Measurements from ENCODE around the gene XYLT1. TPM values are rescaled to one million over a fixed set of nuclear protein-coding genes. Genes with fewer than 3 reads are reported as not detected.

Gene XYLT1
- total RNA-seq, 4 donors from 2014 or later: 5.6 to 14.9 (median 10.8) TPM

DNA sequence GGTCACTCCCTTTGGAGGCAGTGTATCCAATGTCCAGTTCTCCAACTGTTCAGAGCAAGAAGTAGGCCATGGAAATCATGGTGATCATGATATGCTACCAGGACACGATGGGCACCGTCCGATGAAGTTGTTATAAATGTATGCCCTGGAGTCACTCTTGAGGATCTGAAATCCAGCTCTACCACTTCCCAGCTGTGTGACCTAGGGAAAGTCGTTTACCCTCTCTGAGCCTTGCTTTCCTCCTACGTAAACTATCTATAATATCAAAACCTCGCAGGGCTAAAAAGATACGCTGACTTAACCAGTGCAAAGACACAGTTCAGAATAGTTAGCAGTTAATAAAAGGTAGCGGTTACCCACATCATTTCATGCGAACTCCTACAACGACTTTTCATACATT is 194.2 kb downstream of the XYLT1 start:
- DNase-seq: no peak
- WGBS, 2 donors: 95 to 98% methylated on average over 10 of the region's 10 CpGs
- intact Hi-C loops (cut with DNase I): no loop called here
- H3K4me3 ChIP-seq (replicated peaks in 1 of 3): no peak overlapping the region
- H3K36me3 ChIP-seq: no peaks in the 10 kb centered on the region
- no peak overlapping the region for H3K27ac ChIP-seq
- peaks cover 8 to 21% of the 10 kb centered on the region in 2 donors for H3K4me1 ChIP-seq
- no peak for TF ChIP-seq POLR2A (IDR thresholded peaks at IDR 0.05)
- TF ChIP-seq, protein P1, sequence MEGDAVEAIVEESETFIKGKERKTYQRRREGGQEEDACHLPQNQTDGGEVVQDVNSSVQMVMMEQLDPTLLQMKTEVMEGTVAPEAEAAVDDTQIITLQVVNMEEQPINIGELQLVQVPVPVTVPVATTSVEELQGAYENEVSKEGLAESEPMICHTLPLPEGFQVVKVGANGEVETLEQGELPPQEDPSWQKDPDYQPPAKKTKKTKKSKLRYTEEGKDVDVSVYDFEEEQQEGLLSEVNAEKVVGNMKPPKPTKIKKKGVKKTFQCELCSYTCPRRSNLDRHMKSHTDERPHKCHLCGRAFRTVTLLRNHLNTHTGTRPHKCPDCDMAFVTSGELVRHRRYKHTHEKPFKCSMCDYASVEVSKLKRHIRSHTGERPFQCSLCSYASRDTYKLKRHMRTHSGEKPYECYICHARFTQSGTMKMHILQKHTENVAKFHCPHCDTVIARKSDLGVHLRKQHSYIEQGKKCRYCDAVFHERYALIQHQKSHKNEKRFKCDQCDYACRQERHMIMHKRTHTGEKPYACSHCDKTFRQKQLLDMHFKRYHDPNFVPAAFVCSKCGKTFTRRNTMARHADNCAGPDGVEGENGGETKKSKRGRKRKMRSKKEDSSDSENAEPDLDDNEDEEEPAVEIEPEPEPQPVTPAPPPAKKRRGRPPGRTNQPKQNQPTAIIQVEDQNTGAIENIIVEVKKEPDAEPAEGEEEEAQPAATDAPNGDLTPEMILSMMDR (IDR thresholded peaks at IDR 0.05): no peak
- no peaks in the 10 kb centered on the region for H3K9me3 ChIP-seq
- no peaks in the 10 kb centered on the region for H3K27me3 ChIP-seq

DNA sequence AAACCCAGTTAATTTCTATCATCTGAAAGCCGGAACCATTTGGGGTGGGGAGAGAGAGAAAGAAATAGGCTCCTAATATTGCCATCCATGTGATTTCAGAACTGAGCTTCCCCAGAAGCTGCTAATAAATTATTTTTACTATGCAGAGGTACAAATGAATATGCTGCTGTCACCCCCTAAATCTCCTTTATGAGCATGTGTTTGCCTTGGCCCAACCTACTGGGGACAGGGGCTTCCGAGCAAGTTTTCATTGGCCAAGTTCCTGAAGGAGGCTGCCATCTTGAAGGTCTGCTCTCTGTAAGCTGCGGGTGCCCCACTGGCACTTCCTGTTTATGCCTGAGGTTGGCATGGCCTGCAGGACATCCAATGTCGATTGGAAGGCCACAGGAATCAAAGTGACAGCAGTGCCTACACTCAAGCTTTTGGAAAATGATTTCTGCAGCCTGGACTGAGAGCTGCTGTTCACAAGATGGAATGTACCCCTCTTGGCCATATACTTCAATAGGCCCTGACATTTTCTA is 194.7 kb downstream of the XYLT1 start:
- 77 to 88% methylated on average over 4 of the region's 4 CpGs for WGBS, 2 donors
- Histone ChIP-seq H3K4me3 (replicated peaks in 1 of 3) (no peak overlapping the region), H3K9me3 (no peaks in the 10 kb centered on the region), H3K27ac (no peak overlapping the region), H3K36me3 (no peaks in the 10 kb centered on the region), H3K4me1 (peaks cover 11 to 24% of the 10 kb centered on the region in 2 donors), H3K27me3 (no peaks in the 10 kb centered on the region)
- no peak for DNase-seq
- intact Hi-C loops (cut with DNase I): no loop called here
- TF ChIP-seq, protein P1 (IDR thresholded peaks at IDR 0.05): no peak
- no peak for TF ChIP-seq POLR2A (IDR thresholded peaks at IDR 0.05)

DNA sequence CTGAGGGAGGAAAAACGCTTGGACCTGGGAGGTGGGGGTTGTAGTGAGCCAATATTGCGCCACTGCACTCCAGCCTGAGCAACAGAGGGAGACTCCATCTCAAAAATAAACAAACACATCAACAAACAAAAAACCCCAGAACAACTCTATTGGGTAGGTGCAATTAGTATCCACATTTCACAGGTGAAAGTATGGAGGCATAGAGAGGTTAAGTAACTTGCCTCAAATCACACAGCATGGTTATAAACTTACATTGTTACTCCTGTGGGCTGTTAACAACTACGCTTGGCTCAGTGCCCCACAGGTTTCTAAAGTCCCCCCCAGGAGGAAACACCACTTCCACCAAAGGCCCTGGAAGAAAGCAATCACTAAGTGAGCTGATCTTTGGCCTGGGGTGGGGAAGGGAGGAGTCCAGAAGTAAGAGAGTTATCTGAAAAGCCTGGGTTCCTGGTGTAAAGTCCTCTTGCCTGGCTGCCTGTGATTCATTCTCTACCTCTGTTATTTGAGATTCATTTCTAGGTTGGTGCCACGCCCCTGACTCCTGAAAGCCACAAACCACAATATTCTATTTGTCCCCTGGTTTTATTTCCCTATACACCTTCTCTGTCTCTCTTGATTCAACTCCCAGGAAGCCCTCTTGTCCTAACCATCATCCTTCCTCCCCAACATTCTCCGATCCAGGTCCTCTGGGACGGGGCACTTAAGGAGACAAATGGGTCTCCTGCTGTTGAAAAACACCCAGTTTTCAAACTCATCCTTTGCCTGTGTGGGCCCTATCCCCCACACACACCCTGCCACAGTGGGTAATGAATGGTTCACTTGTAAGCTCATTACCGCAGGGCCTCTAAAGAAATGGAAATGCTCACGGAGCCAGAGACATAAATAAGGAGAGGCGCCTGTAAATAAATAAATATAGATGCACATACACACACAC is 195.4 kb downstream of the XYLT1 start:
- TF ChIP-seq, protein P1 (IDR thresholded peaks at IDR 0.05): no peak
- TF ChIP-seq POLR2A (IDR thresholded peaks at IDR 0.05): no peak
- 95 to 97% methylated on average over 9 of the region's 9 CpGs for WGBS, 2 donors
- Histone ChIP-seq H3K4me3 (replicated peaks in 1 of 3) (no peak overlapping the region), H3K9me3 (no peaks in the 10 kb centered on the region), H3K27me3 (no peaks in the 10 kb centered on the region), H3K36me3 (no peaks in the 10 kb centered on the region), H3K4me1 (peaks cover 11 to 30% of the 10 kb centered on the region in 2 donors), H3K27ac (no peak overlapping the region)
- DNase-seq: no peak
- intact Hi-C loops (cut with DNase I): no loop called here

DNA sequence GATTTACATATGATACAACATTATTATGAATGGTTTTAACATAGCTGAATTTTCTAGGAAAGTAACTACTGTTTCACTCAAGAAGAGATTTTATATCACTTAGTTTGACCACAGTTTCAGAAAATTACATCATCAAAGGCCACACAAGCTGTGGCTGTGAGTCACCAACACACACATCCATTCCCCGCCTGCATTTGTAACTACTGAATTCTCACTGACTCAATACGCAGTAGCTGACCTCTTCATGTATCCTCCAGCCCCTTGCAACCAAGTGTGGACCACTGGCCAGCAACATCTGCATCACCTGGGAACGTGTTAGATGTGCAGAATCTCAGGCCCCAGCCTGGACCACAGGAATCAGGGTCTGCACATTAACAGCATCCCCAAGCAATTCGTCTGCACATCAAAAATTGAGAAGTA is 197.6 kb downstream of the XYLT1 start:
- Histone ChIP-seq H3K4me1 (peaks cover 6 to 17% of the 10 kb centered on the region in 2 donors), H3K27me3 (no peaks in the 10 kb centered on the region), H3K27ac (no peak overlapping the region), H3K9me3 (no peaks in the 10 kb centered on the region), H3K4me3 (replicated peaks in 1 of 3) (no peak overlapping the region), H3K36me3 (no peaks in the 10 kb centered on the region)
- intact Hi-C loops (cut with DNase I): no loop called here
- DNase-seq: no peak
- WGBS, 2 donors: 86 to 88% methylated on average over 4 of the region's 4 CpGs
- no peak for TF ChIP-seq POLR2A (IDR thresholded peaks at IDR 0.05)
- TF ChIP-seq, protein P1 (IDR thresholded peaks at IDR 0.05): no peak

DNA sequence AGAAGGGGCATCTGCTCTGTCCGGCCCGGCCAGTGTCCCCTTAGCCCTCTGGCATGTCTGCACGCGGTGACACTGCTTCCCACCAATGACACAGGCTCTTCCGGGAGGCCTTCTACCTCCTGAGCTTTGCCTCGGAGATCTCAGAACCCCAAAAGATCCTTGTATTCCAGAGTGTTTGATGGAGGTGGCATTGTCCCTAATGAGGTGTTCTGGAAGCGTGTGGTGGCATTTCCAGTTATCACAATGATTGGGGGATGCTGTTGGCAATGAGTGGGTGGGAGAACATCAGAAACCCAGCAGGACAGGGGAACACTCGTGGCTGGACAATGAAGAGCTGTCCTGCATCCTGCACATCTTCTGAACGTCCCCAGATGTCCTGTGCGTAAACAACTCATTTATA is 198.0 kb downstream of the XYLT1 start:
- H3K4me1 ChIP-seq: peaks cover 6 to 13% of the 10 kb centered on the region in 2 donors
- H3K27ac ChIP-seq: no peak overlapping the region
- no peaks in the 10 kb centered on the region for H3K36me3 ChIP-seq
- TF ChIP-seq, protein P1 (IDR thresholded peaks at IDR 0.05): no peak
- no peak for TF ChIP-seq POLR2A (IDR thresholded peaks at IDR 0.05)
- no peak overlapping the region for H3K4me3 ChIP-seq (replicated peaks in 1 of 3)
- H3K27me3 ChIP-seq: no peaks in the 10 kb centered on the region
- 89 to 93% methylated on average over 10 of the region's 10 CpGs for WGBS, 2 donors
- DNase-seq: no peak
- intact Hi-C loops (cut with DNase I): no loop called here
- no peaks in the 10 kb centered on the region for H3K9me3 ChIP-seq

Measured in thyroid gland (tissue), 4 donors.